Cardiac septum (tissue), 1 donor: ENCODE results near the gene TSPYL1. TPM values are rescaled to one million over a fixed set of nuclear protein-coding genes. Genes with fewer than 3 reads are reported as not detected.
"Not testable (repeated sequence)": the region's sequence is repeated elsewhere in the genome, so short reads cannot be mapped to it uniquely, and the experiment has no call there.

Source experiments
- DNase-seq: peaks from one replicate; pipeline ENCODE4 v3.0.0-alpha.2; 2020; ENCODE audit warnings: low spot score
- intact Hi-C: fragments of 100-400 bp; cut with DNase I; formaldehyde crosslinking; loops from one replicate; pipeline ENCODE4 v1.14.0; 2022
- total RNA-seq: library from RNA; stranded (reverse); fragmentation: NEBNext Ultra II Directional; extraction: Animal tissue kit (Norgen Biotek cat#: 25700); gene quantifications from one replicate; pipeline ENCODE4 v1.2.1, GENCODE V29; 2021
- donor health status: DM: no; HTN: no; CAD: no.

TSPYL1 gene
- total RNA-seq, 1 donor from 2014 or later: 125 TPM

DNA sequence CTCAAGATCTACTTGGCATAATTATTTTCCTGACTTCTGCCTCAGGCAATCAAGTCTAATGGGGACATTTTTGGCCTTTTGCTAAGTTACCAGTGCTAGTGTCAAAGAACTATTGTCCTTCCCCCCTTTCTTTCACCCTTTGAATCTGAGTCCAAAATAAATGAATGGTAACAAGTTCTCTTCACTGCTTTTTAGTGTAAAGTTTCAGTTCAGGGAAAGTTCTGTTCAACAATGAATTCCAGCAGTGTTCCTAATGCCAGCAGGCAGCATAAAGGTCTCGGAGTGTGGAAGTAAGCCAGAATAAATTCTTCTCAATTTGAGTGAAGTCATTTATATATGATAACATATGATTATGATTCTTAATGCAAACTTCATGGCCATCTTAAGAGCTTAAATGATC, 20.8 kb upstream of the TSPYL1 start:
- intact Hi-C loops: no loop called here
- no peak for DNase-seq

DNA sequence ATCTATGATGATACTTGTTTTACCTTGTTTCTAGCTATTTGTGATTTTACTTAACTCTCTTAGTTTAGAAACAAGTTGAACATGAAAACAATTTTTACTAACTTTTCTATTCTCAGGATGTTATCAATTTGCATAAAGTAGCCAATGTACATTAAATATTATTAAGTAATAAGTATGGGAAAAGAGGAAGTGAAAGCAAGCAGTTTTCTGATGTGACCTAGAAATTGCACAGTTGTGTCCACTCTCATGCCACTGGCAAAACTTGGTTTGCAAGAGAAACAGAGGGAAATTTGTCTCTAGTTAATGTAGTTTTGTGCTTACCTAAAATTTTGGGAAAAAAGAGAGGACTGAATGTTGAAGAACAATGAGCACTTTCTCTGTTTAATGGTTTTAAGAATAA, 19.2 kb upstream of the TSPYL1 start:
- no peak for DNase-seq
- intact Hi-C loops: no loop called here

DNA sequence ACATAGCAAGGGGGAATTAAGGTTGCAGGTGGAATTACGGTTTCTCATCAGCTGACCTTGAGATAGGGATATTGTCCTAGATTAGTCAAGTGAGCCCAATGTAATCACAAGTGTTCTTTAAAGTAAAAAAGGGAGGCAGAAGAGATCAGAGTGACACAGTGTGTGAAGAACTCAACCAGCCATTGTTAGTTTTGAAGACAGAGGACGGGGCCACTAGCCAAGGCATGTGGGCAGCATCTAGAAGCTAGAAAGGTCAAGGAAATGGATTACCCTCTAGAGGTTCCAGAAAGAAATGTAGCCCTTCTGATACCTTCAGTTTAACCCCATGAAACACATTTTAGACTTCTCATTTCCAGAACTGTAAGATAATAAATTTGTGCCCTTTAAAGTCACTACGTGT, 18.5 kb upstream of the TSPYL1 start:
- no peak for DNase-seq
- intact Hi-C loops: no loop called here

DNA sequence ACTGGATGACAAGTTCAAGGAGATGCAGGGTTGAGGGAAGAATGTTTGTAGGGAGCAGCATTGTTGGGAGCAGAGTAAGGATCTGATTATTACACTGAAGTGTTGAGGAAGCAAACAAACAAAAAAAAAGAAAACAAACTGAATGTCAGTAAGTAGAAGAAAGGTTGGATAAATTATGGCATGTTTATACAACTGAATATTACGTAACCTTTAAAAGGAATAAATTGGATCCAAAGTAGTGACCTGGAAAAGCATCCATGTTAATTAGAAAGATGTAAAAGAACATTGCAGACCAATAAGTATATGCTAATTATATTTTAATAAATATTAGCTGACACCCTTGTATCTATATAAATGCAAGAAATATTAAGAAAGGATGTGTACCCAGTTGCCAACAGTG, 12.8 kb upstream of the TSPYL1 start:
- intact Hi-C loops: no loop called here
- no peak for DNase-seq

DNA sequence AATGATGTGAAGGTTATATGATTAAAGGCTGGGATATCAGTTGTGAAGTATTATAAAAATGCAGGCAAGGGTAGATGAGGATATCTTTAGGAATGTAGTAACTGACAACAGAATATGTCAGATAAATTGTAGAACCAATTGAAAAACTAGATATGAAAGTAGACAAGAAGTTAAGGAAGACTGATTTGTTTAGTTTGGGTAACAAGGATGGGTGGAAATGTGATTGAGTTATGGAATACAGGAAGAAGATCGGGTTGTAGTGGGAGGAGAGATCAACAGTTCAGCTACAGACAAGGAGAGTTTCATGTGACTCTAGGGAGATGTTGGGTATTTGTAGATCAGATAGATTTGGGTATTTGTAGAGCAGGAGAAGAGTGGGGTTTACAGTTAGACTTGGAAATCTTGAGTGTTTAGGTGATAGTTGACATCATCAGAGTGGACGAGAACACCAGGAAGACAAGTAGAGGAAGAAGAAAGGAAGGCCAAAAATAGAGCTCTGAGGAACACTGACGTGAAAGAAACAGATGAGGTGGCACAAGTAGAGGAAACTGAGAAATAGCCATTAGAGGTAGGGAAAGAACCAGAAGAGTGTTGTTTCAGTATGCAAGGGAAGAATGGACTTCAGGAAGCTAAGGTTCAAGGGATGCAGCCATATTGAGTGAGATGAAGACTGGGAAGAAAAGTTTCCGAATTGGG, 12.1 kb upstream of the TSPYL1 start:
- intact Hi-C loops: no loop called here
- no peak for DNase-seq

DNA sequence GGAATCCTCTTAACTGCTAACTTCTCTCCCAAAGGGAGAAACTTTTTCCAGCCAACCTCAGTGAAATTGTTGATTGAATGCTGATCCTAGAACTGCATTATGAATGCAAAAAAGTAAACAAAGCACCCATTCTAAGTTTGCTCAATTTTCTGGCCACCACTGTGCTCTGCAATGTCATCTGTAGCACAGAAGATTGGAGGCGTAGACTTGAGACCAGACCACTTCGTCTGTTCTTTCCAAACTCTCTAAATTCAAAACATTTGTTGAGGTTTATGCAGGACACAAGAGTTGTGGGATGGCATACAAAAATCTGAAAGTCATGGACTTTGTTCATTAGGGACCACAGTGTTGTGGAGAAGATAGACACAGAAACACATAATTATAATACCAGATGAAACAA, 11.1 kb upstream of the TSPYL1 start:
- intact Hi-C loops: no loop called here
- DNase-seq: no peak

DNA sequence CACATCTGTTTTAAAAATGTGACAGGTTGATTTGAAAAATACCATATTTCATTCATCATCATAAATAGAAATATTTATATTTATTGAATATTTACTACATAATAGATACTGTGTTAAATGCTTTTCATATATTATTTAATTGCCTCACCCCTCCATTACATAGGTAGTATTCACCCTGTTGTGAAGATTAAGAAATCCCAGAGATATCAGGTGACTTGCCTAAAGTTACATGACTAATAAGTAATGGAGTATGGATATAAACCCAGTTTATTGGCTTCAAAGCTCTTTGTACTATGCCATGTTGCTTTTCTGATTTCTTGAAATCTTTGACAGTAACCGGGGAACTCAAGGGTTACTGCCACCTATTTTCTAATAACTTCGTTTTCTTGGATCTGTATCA, 10.1 kb upstream of the TSPYL1 start:
- intact Hi-C loops: loop anchor here (2.0 to 10.0 kb wide), 2 partner anchors 155 to 243 kb away; no protein-coding TSS in a partner anchor
- DNase-seq: no peak

DNA sequence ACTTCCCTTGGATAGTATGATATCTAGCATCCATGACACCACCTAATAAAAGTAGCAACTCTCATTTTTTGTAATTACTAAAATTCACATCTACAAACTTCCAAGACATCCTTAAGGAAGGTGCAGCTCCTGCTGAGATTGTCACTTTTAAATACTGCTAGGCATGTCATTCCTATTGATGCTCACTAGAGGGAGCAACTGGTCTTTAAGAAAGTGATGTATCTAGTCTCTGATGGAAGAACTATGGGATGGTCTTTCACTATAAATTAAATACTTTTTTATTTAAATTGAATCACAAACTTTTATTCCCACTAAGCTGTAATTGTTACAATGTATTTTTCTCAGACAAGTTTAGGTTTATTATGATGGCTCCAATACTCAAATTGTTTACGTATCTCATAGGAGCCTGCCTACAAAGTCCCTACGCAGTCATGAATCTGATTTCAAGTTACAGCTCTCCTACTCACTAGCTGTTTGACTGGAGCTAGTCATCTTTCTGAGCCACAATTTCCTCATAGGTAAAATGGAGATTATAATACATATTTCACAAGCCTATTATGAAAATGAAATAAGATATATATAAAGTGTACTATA, 8.1 kb upstream of the TSPYL1 start:
- intact Hi-C loops: loop anchor here (2.0 to 10.0 kb wide), 2 partner anchors 157 to 245 kb away; no protein-coding TSS in a partner anchor
- no peak for DNase-seq

DNA sequence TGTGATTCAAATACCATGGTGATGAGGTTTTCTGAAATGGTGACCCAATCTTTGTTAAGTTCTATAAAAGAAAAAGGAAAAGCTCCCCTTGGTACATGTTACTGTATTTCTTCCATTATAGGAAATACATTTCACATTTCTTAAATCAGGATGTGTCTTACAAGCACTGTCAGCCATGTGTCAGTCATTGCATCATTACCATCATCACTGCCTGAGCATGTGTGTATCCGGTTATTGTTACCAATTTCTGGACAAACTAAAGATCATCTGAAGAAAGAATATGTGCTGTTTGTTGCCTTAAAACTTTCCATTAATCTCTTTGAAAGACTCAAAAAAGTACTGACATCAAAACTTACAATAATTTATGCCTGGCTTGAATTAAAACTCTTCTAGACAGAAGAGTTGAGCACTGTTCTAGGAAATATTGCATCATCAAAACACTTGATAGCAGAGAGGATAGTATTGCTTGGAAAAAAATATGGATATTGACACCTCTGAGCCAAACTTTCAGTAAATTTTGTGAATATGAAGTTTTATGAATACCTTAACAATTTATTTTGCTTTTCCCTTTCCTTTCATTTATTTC, 7.1 kb upstream of the TSPYL1 start:
- DNase-seq: no peak
- intact Hi-C loops: loop anchor here (10.0 kb wide), 1 partner anchor 158 kb away; no protein-coding TSS in a partner anchor

DNA sequence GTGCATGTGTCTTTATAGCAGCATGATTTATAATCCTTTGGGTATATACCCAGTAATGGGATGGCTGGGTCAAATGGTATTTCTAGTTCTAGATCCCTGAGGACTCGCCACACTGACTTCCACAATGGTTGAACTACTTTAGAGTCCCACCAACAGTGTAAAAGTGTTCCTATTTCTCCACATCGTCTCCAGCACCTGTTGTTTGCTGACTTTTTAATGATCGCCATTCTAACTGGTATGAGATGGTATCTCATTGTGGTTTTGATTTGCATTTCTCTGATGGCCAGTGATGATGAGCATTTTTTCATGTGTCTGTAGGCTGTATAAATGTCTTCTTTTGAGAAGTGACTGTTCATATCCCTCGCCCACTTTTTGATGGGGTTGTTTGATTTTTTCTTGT, 5.3 kb upstream of the TSPYL1 start:
- DNase-seq: not testable (repeated sequence)
- intact Hi-C loops: loop anchor here (10.0 kb wide), 1 partner anchor 160 kb away; no protein-coding TSS in a partner anchor

DNA sequence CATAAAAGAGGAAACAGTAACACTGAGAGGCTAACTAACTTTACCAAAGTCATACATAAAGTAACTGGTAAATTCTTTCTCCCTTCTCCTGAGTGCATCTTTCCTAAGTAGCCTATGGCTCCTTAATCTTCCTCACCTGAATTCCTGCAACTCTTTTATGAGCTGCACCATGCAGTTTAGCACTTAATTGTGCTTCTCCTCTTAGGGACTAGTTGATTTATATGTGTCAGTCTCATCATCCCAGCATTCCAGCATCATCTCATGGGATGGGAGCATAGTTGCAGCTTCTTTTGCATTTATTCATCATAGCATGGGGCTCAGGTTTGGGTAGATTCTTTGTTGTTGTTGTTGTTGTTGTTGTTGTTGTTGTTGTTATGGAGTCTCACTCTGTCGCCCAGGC, 3.5 kb upstream of the TSPYL1 start:
- intact Hi-C loops: loop anchor here (10.0 kb wide), 1 partner anchor 162 kb away; no protein-coding TSS in a partner anchor

DNA sequence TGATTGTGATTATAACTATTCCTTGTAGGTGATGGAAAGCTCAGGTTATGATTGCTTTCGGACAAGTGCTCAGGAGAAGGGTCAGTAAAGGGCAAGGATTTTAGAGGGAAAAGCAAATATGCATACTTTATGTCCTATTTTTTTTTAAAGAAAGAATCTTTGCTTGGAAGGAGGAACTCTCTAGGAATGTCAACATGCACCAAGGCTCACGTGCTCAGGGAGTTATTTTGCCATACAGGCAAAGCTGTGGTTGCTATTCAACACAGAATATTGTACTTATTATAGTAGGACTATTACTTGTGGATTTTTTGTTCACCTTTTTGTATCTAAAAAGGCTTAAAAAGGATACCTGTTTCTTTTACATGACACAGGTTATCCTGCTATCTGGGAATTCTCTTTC, 3.0 kb upstream of the TSPYL1 start:
- no peak for DNase-seq
- intact Hi-C loops: loop anchor here (10.0 kb wide), 1 partner anchor 162 kb away; no protein-coding TSS in a partner anchor

More for the DNA sequence above, 3.5 kb upstream of the TSPYL1 start:
- no peak for DNase-seq

DNA sequence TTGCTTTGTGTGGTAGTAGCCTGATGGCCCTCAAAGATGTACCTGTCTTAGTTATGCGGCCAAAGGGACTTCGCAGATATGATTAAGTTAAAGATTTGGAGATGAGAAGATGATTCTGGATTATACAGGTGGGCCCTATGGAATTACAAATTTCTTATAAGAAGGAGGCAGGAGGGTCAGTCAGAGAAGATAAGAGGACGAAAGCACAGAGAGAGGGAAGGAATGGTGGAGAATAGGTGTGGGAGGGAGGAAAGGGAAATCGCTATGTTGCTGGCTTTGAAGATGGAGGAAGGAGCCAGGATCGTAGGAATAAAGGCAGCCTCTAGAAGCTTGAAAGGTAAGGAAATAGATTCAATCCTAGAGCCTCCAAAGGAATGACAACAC, 1.2 kb upstream of the TSPYL1 start:
- intact Hi-C loops: loop anchor here (10.0 kb wide), 1 partner anchor 164 kb away; no protein-coding TSS in a partner anchor
- no peak for DNase-seq

DNA sequence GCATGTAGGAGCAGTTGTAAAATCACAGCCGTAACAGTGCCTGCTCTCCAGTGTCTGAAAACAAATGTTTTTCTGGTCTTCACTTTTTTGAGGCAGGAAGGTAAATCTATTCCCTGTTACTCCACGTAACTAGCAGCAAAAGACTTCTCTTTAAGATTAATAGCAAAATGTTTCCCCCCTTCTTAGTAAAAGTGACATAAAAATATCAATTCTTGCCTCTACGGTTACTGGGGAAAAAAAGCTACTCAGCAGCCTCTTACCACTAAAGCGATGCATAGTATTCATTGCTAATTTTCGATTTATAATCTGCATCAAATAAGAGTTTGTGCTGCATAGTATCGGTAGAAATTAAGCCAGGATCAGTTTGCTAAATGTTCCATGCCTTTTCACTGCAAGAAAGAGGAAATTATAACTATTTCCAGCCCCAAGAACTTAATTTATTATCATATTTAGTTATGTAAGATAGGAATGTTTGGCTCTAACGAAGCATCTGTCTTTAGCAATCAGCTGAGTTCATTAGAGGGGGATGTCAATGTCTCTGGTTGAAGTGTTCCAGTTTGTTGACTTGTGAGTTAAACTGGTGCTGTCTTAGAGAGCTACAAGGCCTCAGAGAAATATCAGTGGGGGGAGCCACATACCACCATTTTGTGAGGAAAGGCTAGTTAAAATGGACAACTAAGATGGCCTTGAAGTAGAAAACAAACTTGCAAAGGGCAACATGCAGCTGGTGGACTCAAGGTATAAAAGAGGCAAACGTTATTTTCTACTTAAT, 617 bp upstream of the TSPYL1 start:
- intact Hi-C loops: loop anchor here (10.0 kb wide), 1 partner anchor 164 kb away; no protein-coding TSS in a partner anchor
- DNase-seq: no peak

DNA sequence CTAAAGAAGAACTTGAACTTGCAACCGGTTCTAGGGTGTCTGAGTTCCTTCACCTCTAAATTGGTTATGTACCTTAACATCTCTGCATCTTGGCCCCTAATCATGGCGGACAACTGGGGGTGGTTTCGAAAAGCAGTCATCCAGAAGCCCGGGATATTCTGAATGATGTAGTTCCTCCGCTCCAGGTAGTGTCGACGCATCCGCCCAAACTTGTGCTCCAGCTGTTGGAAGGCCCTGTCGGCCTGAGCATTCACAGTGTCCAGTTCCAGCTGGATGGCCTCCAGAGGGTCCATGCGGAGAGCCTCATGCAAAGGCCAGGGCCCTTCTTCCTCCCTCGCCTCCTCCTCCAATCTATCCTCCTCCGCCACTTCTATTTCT, 887 bp downstream of the TSPYL1 start:
- no peak for DNase-seq
- intact Hi-C loops: loop anchor here (1.0 to 5.0 kb wide), 3 partner anchors 25 to 292 kb away; partner anchors contain the start of genes RWDD1 and TSPYL4

DNA sequence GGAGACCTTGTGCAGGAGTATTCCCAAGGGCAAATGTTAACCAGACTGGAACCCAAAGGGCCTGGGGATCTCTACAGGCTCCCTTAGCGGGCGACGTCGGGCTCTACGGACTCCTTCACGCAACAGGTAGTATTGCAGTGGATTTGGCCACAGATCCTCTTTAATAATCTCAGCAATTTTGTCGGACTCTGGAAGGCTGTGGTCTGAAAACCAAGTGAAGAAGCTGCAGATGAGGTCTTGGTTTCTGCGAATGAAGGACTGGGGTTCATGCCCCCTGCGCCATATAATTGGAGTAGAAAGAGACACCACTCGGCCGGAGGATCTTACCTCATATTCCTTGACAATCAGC, 1.3 kb downstream of the TSPYL1 start:
- intact Hi-C loops: loop anchor here (1.0 to 5.0 kb wide), 3 partner anchors 24 to 292 kb away; partner anchors contain the start of genes RWDD1 and TSPYL4
- DNase-seq: no peak

DNA sequence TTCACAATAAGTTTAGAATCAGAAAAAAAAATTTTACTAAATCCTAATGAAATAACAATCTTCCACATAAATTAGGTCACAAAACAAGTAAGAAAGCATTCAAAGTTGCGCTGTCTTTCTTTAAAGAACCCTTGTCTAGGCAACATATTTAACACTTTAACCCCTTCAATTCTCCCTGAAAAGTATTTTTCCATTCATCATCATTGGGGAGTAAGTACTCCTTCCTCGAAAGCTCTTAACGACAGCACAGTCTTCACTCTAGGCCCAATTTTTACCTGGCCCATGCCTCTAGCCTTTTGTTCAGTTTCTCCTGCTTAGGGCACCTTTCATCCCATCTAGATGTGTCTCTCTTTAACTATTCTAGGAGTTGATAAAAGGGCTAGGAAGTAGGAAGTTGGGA, 2.6 kb downstream of the TSPYL1 start:
- no peak for DNase-seq
- intact Hi-C loops: loop anchor here (5.0 kb wide), 1 partner anchor 60 kb away; no protein-coding TSS in a partner anchor

DNA sequence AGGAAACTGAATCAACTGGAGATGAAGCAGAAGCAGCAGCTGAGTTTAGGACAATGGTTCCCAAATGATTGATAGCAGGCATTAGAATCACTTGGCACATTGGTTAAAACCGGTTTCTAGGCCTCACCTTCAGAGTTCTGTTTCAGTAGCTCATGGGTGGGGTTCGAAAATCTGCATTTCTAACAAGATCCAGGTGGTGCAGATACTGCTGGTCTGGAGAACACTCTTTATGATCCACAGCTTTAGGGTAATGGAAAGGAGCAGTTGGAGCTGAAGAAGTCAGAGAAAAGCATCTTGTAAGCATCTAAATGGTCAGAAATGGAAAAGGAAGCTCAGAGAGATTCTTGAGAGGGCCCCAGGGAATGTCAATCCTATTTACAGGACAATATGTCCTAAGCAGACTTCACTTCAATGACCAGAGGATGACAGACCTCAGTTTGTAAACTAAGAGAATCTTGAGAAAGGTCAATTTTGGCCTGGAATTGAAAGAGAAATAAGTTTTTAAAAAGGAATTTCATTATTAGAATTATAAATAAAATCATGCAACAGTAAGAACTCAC, 8.5 kb downstream of the TSPYL1 start:
- no peak for DNase-seq
- intact Hi-C loops: loop anchor here (1.0 kb wide), 1 partner anchor 263 kb away; no protein-coding TSS in a partner anchor

DNA sequence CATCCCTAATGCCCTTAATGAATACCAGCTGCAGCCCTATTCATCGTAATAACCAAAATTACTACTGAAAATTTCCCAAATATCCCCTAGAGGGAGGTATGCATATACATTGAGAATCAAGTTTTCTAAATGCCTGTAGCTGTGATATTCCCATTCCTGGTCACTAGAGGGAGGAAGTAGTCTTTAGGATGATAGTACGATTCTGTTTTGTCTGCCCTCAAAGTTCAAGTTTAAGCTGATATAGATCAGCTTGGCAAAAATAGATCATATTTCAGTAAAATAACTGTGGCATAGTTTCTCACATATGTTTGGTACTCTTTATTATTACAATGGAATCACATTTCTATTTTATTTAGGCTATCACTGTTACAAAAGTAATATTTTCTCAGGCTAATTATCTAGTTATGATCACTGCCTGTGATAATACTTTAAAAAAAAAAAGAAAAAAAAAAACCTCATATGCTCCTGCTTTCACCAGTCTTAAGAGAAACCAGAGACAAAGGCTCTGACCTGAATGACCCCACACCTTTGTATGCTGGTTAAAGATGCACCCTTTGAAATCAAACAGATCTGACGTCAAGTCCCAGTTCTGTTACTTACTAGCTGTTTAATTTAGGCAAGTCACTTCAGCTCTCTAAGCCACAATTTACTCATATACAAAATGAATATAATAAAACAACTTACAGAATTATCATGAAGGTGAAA, 11.0 kb downstream of the TSPYL1 start:
- no peak for DNase-seq
- intact Hi-C loops: no loop called here
